AG09309 (cell line): ENCODE results near the gene HOXC4.

Source experiments
- DNase-seq: peaks from one replicate; pipeline ENCODE4 v3.0.0-alpha.2; 2010; ENCODE audit warnings: low read depth
- H3K4me3 ChIP-seq: 2 replicates; pipeline ENCODE4 v1.5.1; 2011; ENCODE audit warnings: mild to moderate bottlenecking, low read depth, low read length, moderate library complexity; ENCODE audit not compliant: control insufficient read depth
- TF ChIP-seq, protein P1 (sequence below): IDR thresholded peaks from 2 replicates; pipeline ENCODE4 v1.5.1; 2011; ENCODE audit warnings: mild to moderate bottlenecking, low read depth, low read length, inconsistent platforms; ENCODE audit not compliant: insufficient read depth, control insufficient read depth; ENCODE audit errors: missing control alignments

Gene HOXC4

GRCh38 chr12:54044425-54045103, 9.1 kb upstream of the HOXC4 start:
- no peak for DNase-seq
- TF ChIP-seq, protein P1, sequence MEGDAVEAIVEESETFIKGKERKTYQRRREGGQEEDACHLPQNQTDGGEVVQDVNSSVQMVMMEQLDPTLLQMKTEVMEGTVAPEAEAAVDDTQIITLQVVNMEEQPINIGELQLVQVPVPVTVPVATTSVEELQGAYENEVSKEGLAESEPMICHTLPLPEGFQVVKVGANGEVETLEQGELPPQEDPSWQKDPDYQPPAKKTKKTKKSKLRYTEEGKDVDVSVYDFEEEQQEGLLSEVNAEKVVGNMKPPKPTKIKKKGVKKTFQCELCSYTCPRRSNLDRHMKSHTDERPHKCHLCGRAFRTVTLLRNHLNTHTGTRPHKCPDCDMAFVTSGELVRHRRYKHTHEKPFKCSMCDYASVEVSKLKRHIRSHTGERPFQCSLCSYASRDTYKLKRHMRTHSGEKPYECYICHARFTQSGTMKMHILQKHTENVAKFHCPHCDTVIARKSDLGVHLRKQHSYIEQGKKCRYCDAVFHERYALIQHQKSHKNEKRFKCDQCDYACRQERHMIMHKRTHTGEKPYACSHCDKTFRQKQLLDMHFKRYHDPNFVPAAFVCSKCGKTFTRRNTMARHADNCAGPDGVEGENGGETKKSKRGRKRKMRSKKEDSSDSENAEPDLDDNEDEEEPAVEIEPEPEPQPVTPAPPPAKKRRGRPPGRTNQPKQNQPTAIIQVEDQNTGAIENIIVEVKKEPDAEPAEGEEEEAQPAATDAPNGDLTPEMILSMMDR: no peak
- H3K4me3 ChIP-seq: no peak overlapping the region

DNA sequence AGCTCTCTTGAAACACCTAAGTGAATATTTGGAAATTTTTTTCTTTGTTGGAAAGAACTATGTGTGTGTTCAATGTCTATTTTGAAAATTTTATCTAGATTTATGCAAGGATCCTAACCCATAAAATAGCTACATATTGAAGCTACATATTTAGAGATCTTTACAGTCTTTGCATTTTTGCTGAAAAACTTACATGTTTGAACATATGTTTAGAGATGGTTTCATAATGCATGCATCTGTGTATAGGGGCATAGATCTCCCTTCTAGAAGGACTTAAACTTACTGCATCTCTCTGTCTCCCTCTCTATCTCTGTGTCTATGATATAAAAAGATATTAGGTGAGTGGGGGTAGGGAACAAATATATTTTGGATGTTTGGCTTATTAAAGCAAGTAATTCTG, 8.2 kb upstream of the HOXC4 start:
- DNase-seq: no peak
- TF ChIP-seq, protein P1: no peak
- H3K4me3 ChIP-seq: no peak overlapping the region

DNA sequence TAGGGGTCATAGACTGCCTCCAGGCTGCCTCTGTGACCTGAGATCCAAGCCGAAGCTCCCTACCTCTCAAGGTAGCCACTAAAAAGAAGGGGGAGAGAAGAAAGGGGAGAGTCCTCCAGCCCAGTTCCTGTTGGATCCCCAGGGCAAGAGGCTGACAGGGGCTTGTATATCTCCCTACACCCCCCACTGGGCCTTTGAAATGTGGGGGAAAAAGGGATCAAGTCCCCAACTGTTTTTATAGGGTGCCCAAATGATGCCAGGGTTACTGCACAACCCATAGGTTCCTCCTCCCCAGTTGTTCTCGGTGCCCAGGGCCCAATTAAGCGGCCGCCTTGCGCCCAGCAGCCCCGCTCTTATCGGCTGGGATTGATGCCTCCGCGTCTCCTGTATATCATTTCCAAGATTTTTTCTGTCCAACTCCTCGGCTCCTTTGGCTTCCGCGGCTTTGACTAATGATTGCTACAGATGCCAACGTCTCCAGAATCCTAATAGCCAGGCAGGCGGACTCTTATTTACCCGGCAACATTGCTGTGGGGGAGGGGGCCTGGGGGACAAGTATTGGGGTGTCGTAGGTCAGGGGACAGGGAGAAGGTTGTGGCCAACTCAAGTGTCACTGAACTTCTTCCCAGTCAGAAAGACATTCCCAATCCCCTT, 7.6 kb upstream of the HOXC4 start:
- TF ChIP-seq, protein P1: no peak
- DNase-seq: no peak
- no peak overlapping the region for H3K4me3 ChIP-seq

DNA sequence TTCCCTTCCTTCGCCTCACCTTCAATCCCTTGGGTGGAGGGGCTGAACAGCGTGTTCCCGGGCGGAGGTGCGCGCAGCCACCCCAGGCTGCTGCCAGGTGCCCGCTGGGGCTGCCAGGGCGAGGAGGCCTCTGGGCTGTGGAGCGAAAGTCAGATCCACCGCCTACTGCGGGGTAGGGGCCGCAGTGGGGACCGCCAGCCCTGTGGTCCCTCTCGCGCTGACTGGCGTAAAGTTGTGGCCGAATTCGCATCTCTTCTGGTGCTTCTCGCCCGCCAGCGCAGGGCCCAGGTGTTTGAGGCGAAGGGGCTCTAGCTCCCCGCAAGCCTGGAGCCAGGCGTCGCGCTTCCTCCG, 6.9 kb upstream of the HOXC4 start:
- TF ChIP-seq, protein P1: no peak
- DNase-seq: no peak
- H3K4me3 ChIP-seq: no peak overlapping the region

- TF ChIP-seq, protein P1: no peak
- no peak for DNase-seq
- H3K4me3 ChIP-seq: no peak overlapping the region
Measured at GRCh38 chr12:54047160-54047963, 6.3 kb upstream of the HOXC4 start.

- DNase-seq: no peak
- TF ChIP-seq, protein P1: no peak
- no peak overlapping the region for H3K4me3 ChIP-seq
Measured at GRCh38 chr12:54047964-54048303, 5.7 kb upstream of the HOXC4 start.
